NB4 (cell line): Measurements from ENCODE around the gene DGKH.

Experiments
- MAX ChIP-seq: IDR thresholded peaks from 2 replicates; pipeline ENCODE4 v1.6.1; 2011; ENCODE audit warnings: low read depth, low read length
- MYC ChIP-seq: IDR thresholded peaks from 2 replicates; pipeline ENCODE4 v1.6.1; 2011; ENCODE audit warnings: low read depth, low read length
- POLR2A ChIP-seq: IDR thresholded peaks from 2 replicates; pipeline ENCODE4 v1.6.1; 2011; ENCODE audit warnings: mild to moderate bottlenecking; ENCODE audit not compliant: insufficient read length; ENCODE audit errors: extremely low read depth
- TF ChIP-seq, protein P1 (sequence below): IDR thresholded peaks from one replicate; pipeline ENCODE4 v1.5.1; 2012; ENCODE audit warnings: low read depth, low read length

- TF ChIP-seq, protein P1, sequence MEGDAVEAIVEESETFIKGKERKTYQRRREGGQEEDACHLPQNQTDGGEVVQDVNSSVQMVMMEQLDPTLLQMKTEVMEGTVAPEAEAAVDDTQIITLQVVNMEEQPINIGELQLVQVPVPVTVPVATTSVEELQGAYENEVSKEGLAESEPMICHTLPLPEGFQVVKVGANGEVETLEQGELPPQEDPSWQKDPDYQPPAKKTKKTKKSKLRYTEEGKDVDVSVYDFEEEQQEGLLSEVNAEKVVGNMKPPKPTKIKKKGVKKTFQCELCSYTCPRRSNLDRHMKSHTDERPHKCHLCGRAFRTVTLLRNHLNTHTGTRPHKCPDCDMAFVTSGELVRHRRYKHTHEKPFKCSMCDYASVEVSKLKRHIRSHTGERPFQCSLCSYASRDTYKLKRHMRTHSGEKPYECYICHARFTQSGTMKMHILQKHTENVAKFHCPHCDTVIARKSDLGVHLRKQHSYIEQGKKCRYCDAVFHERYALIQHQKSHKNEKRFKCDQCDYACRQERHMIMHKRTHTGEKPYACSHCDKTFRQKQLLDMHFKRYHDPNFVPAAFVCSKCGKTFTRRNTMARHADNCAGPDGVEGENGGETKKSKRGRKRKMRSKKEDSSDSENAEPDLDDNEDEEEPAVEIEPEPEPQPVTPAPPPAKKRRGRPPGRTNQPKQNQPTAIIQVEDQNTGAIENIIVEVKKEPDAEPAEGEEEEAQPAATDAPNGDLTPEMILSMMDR = no peak
- TF ChIP-seq POLR2A (no peak), MAX (no peak), MYC (no peak)
These were observed 227.1 kb downstream of the DGKH start for GRCh38 chr13:42275506-42275905.
